GM21717 (cell line): ENCODE data around the gene ABHD15.
A peak's percentile ranks its signal among the peaks of the same experiment; 100 is the strongest.

Source experiments
- ATAC-seq: cut with Tn5 transposase; IDR thresholded peaks from one replicate; pipeline ENCODE4 v1.9.1; 2021; ENCODE audit warnings: mild to moderate bottlenecking, moderate library complexity; ENCODE audit not compliant: unreplicated experiment

ABHD15 gene

GRCh38 chr17:29595107-29595942 lies 28.5 kb upstream of the ABHD15 start:
- no peak for ATAC-seq

- ATAC-seq, result no peak
These were observed 27.8 kb upstream of the ABHD15 start for GRCh38 chr17:29594519-29595090.

GRCh38 chr17:29593591-29594518 lies 27.0 kb upstream of the ABHD15 start:
- ATAC-seq, result no peak

- ATAC-seq, result no peak
These were observed 26.2 kb upstream of the ABHD15 start, which contains the start of gene ANKRD13B for GRCh38 chr17:29592850-29593551. Gene ANKRD13B, plus strand, starts transcription at chr17:29593132. Its CDS starts 490 bp downstream, at chr17:29593622.

- ATAC-seq, result no peak
These were observed 25.1 kb upstream of the ABHD15 start for GRCh38 chr17:29591737-29592608.

GRCh38 chr17:29591146-29591736 lies 24.4 kb upstream of the ABHD15 start:
- ATAC-seq, result no peak

GRCh38 chr17:29590411-29591145 lies 23.7 kb upstream of the ABHD15 start:
- ATAC-seq, result no peak

GRCh38 chr17:29589524-29590410 lies 22.9 kb upstream of the ABHD15 start, which contains the start of gene GIT1:
Gene GIT1, minus strand, starts transcription at chr17:29589648. Its CDS starts 270 bp downstream, at chr17:29589378.
- peak; percentile 53 for ATAC-seq

GRCh38 chr17:29588562-29589411 lies 21.9 kb upstream of the ABHD15 start:
- ATAC-seq, result no peak

GRCh38 chr17:29588017-29588561 lies 21.3 kb upstream of the ABHD15 start:
- ATAC-seq, result no peak

GRCh38 chr17:29587591-29587990 lies 20.8 kb upstream of the ABHD15 start:
- ATAC-seq, result no peak

- ATAC-seq, result no peak
These were observed 20.0 kb upstream of the ABHD15 start for GRCh38 chr17:29586676-29587469.

- no peak for ATAC-seq
These were observed 18.4 kb upstream of the ABHD15 start for GRCh38 chr17:29585080-29585751.

GRCh38 chr17:29584452-29585079 lies 17.7 kb upstream of the ABHD15 start:
- ATAC-seq, result no peak
